Epithelial cell of esophagus (primary cell): ENCODE measurements around the gene TXLNG.

ENCODE experiments used
- DNase-seq: peaks from one replicate; pipeline ENCODE4 v3.0.0; 2010; ENCODE audit warnings: low read depth
- H3K4me3 ChIP-seq: 2 replicates; pipeline ENCODE4 v1.5.1; 2011; ENCODE audit warnings: mild to moderate bottlenecking, low read length, control low read depth
- TF ChIP-seq, protein P1 (sequence below): IDR thresholded peaks from 2 replicates; pipeline ENCODE4 v1.5.1; 2011; ENCODE audit warnings: low read depth, mild to moderate bottlenecking, low read length, control low read depth, inconsistent platforms; ENCODE audit not compliant: insufficient read depth; ENCODE audit errors: missing control alignments

The TXLNG gene

DNA sequence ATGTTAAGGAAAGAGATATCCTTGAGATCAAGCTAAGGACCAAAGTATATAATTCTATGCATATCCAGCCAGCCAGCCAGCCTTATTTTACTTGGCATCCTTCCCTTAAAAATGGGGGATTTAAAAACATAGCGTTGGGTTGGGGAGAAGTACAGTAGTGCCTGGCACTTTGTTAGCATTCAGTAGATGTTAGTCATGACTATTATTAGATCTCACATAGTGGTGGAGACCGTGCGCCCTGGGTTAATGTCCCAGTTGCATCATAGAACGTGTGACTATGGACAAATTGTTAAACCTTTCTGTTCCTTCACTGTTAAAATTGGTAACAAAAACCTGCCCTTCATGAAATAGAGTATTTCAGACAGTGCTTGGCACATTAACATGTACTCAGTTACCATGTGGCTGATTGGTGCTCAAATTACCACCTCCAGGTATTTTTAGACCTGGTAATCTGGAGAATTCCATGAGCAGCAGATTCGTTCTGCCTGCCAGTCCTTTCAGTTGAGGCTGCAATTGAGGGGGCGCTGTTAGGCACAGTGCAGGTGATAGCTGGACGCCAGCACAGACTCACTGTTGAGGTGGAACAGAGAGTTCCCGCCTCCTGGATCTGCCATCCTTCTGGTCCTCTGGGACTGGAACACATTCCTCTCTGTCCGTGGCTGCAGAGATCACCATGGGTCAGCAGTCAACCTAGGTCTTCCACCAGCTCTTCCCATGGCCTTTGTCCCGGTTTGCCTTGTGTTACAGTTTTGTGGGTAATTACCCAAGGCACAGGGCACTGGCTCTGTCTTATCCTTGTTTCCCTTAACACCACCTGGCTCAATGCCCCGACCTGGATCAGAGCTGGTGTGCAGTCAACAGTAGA is 52.2 kb downstream of the TXLNG start:
- no peak overlapping the region for H3K4me3 ChIP-seq
- peak; percentile 57 for DNase-seq
- TF ChIP-seq, protein P1, sequence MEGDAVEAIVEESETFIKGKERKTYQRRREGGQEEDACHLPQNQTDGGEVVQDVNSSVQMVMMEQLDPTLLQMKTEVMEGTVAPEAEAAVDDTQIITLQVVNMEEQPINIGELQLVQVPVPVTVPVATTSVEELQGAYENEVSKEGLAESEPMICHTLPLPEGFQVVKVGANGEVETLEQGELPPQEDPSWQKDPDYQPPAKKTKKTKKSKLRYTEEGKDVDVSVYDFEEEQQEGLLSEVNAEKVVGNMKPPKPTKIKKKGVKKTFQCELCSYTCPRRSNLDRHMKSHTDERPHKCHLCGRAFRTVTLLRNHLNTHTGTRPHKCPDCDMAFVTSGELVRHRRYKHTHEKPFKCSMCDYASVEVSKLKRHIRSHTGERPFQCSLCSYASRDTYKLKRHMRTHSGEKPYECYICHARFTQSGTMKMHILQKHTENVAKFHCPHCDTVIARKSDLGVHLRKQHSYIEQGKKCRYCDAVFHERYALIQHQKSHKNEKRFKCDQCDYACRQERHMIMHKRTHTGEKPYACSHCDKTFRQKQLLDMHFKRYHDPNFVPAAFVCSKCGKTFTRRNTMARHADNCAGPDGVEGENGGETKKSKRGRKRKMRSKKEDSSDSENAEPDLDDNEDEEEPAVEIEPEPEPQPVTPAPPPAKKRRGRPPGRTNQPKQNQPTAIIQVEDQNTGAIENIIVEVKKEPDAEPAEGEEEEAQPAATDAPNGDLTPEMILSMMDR: no peak

DNA sequence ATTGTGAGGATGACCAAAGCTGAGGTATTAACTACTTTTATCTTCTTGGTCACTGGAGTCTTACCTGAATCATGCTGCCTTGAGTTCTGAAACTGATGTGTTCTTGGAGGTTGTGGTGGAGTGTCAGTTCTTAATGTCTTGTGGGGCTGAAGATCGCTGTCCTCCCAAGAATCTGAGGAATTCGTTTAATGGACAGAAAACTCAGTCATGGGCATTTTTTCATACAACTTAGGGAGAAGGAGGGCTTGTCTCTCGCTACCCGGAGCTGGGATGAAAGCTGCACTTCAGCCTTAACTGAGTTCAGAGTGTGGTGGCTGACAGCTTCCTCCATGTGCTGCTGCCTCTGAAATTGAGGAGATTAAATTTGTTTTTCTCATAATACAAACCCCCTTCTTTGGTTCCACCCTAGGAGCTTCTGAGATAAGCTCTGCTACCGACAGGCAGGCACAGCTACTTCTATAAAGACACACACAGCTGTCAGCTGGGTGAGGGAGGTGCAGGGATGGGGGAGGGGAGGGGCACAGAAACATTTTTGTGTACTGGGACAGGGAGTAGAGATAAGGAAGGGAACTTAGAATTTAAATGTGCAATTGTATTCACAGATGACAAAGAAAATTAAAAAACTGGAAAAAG is 53.1 kb downstream of the TXLNG start:
- no peak for DNase-seq
- TF ChIP-seq, protein P1: no peak
- H3K4me3 ChIP-seq: no peak overlapping the region

DNA sequence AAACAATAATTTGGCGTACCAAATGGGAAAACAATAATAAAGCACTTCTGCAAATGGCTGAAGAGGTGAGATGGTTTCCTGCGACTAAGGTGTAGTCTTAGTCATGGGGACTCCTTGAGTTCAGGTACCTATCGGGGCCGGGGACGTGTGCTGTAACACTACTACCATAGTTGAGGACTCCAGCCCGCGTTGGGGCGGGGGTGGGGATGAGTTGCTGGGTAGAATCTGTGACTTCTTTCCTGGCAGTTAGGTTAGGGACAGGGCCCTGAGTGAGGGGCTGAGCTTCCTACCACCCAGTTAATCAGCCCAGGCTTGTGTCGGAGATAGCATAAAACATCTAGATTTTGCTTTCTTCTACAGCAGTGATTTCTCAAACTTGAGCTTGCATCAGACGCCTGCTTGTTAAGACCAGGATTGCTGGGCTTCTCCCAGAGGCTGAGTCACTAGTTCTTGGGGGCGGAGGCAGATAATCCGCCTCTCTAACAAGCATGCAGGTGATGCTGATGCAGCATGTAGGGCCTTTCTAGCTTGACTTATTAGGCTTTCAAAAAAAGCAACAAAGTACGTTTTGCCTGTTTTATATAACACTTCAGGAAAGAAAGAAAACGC is 53.7 kb downstream of the TXLNG start:
- peak; percentile 86 for DNase-seq
- TF ChIP-seq, protein P1: no peak
- no peak overlapping the region for H3K4me3 ChIP-seq

DNA sequence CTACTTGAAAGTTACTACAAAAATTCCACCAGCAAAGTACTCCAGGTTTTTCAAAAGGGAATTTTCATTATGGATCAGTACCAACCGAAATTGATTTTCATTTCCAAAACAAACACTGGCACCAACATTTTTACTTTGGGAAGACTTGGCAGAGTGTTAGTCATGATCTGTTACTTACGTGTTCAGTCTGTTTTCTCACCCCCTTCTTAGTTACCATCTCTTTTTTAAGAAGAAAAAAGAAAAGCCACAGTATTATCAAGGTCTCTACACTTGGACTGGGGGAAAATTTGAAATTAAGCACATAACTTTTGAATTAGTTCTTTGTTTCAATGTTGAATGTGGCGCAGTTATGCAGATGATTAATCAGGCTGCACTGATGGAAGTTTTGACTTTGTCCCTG is 56.4 kb downstream of the TXLNG start:
- no peak for DNase-seq
- TF ChIP-seq, protein P1: no peak
- no peak overlapping the region for H3K4me3 ChIP-seq

DNA sequence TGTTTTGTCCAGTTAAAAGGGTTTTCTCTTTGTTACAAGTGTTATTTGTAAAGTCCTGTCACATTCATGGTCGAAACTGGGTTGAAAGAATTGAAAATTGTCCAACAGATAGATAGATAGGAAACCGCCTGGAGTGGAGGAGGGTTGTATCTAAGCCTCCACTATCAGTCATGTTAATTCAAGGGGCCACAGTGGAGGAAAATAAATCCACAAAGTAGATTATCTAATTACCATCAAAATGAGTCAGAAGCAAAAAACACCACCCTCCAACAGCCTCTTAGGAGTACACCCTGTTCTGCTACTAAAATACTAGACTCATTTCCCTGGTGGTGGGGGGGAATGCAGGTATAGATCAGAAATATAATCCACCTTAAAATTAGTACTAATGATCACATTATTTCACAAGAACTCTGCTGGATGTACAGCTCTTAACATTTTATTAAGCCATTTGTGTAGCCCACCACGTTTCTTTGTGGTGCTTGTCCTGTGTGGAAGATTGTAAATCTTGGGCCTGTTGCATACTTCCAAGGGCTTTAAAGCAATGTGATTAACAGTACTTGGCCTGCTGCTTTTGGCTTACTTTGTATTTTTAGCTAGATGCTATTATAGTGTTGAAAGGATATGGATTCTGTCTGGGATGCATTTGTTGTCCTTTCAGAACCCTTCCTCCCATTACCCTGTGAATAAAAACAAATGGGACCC is 57.1 kb downstream of the TXLNG start:
- H3K4me3 ChIP-seq: no peak overlapping the region
- DNase-seq: no peak
- TF ChIP-seq, protein P1: no peak

DNA sequence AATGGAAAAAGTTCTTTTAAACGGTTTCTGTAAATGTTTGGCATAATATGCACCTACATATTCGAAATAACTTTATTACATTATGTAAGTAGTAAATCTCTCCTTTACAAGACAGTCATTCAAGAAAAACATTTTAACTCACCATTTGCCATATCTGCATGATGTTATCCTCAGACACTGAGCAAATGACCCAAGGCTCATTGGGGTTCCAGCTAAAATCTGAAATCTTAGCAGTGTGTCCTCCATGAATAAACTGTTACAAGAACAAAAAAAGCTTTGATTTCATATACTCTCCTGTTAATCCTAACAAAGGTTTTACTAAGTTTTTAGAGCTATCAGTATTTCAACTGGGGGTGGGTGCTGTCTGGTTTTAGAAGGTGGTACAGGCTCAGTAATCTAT is 59.4 kb downstream of the TXLNG start:
- DNase-seq: no peak
- no peak overlapping the region for H3K4me3 ChIP-seq
- TF ChIP-seq, protein P1: no peak
